DND-41 (cell line): ENCODE data around the gene PLD2.

Experiments
- ATAC-seq: fragments of 200-7000 bp; cut with Tn5 transposase; 3 replicates; pipeline ENCODE4 v1.9.1; 2021; ENCODE audit warnings: low read depth; ENCODE audit not compliant: insufficient read depth
- DNase-seq: peaks from one replicate; pipeline ENCODE4 v3.0.0-alpha.2; 2020
- H2AFZ ChIP-seq: 2 replicates; pipeline ENCODE4 v1.6.0; 2012; ENCODE audit warnings: low read depth, low read length
- H3K27ac ChIP-seq: 2 replicates; pipeline ENCODE4 v1.5.1; 2012; ENCODE audit warnings: low read length, inconsistent platforms
- H3K27me3 ChIP-seq: fragments of 200-600 bp; sonication (generic); 2 replicates; pipeline ENCODE4 v1.6.0; 2012; ENCODE audit warnings: low read length, mild to moderate bottlenecking, inconsistent platforms; ENCODE audit not compliant: insufficient read depth, poor library complexity
- H3K36me3 ChIP-seq: 2 replicates; pipeline ENCODE4 v1.5.1; 2012; ENCODE audit warnings: low read length, inconsistent platforms; ENCODE audit not compliant: insufficient read depth
- H3K4me1 ChIP-seq: 2 replicates; pipeline ENCODE4 v1.5.1; 2012; ENCODE audit warnings: mild to moderate bottlenecking, low read length; ENCODE audit not compliant: insufficient read depth
- H3K4me2 ChIP-seq: 2 replicates; pipeline ENCODE4 v1.6.0; 2012; ENCODE audit warnings: mild to moderate bottlenecking, moderate library complexity, low read length, inconsistent platforms; ENCODE audit not compliant: insufficient read depth
- H3K4me3 ChIP-seq, 2 experiments: fragments of 200-600 bp in 1 of 2; shearing (Covaris generic) in 1 of 2; 2 replicates each; pipeline ENCODE4 v1.5.1; 2012 to 2016; ENCODE audit warnings: inconsistent platforms in 2 of 2, low read length in 2 of 2, mild to moderate bottlenecking in 2 of 2, low read depth in 1 of 2, moderate library complexity in 1 of 2
- H3K79me2 ChIP-seq: 2 replicates; pipeline ENCODE4 v1.6.0; 2012; ENCODE audit warnings: low read length, inconsistent platforms; ENCODE audit not compliant: insufficient read depth
- H3K9ac ChIP-seq: 2 replicates; pipeline ENCODE4 v1.6.0; 2012; ENCODE audit warnings: low read depth, mild to moderate bottlenecking, inconsistent platforms, low read length, moderate library complexity
- H3K9me3 ChIP-seq: 2 replicates; pipeline ENCODE4 v1.5.1; 2012; ENCODE audit warnings: low read length, moderate library complexity, mild to moderate bottlenecking, inconsistent platforms; ENCODE audit not compliant: insufficient read depth, severe bottlenecking
- H4K20me1 ChIP-seq: 2 replicates; pipeline ENCODE4 v1.6.0; 2012; ENCODE audit warnings: low read length; ENCODE audit not compliant: insufficient read depth
- EZH2 ChIP-seq: IDR thresholded peaks from 3 replicates; pipeline ENCODE4 v1.6.1; 2012; ENCODE audit warnings: borderline replicate concordance, low read depth, mild to moderate bottlenecking, moderate library complexity, low read length, inconsistent platforms; ENCODE audit not compliant: severe bottlenecking
- TF ChIP-seq, protein P1 (sequence below): IDR thresholded peaks from 2 replicates; pipeline ENCODE4 v1.5.1; 2012; ENCODE audit warnings: borderline replicate concordance, low read length, moderate library complexity, mild to moderate bottlenecking; ENCODE audit not compliant: poor library complexity, severe bottlenecking; ENCODE audit errors: extremely low read depth

Gene PLD2

DNA sequence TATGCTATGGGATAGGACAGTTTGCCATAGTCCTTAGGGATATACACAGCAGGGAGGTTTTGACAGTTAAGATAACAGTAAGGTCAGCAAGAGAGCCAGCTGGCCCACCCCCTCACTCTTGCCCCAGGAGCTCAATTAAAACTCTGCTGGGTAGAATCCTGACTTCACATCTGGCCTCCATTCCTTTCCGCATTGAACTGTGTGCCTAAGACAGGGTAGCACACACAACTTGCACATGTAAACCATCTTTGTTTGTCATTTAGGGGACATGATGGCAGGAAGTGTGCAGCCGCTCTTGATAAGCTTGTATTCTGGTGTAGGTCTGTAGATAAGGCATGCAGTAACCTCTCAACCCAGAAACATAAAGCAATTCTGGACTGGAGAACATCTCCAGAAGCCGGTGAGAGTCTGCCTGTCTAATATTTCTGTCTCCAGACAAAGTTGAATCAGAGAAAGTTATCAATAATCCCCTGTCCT, 31.4 kb downstream of the PLD2 start:
- DNase-seq (no peak), ATAC-seq (no peak)
- H3K9ac ChIP-seq: no peak overlapping the region
- TF ChIP-seq, protein P1, sequence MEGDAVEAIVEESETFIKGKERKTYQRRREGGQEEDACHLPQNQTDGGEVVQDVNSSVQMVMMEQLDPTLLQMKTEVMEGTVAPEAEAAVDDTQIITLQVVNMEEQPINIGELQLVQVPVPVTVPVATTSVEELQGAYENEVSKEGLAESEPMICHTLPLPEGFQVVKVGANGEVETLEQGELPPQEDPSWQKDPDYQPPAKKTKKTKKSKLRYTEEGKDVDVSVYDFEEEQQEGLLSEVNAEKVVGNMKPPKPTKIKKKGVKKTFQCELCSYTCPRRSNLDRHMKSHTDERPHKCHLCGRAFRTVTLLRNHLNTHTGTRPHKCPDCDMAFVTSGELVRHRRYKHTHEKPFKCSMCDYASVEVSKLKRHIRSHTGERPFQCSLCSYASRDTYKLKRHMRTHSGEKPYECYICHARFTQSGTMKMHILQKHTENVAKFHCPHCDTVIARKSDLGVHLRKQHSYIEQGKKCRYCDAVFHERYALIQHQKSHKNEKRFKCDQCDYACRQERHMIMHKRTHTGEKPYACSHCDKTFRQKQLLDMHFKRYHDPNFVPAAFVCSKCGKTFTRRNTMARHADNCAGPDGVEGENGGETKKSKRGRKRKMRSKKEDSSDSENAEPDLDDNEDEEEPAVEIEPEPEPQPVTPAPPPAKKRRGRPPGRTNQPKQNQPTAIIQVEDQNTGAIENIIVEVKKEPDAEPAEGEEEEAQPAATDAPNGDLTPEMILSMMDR: no peak
- no peak for TF ChIP-seq EZH2
- peaks cover 81% of the 10 kb centered on the region for H4K20me1 ChIP-seq
- H3K27me3 ChIP-seq: no peaks in the 10 kb centered on the region
- H3K4me3 ChIP-seq: no peak overlapping the region
- H3K4me1 ChIP-seq: peaks cover 18% of the 10 kb centered on the region
- H3K27ac ChIP-seq: no peak overlapping the region
- H3K79me2 ChIP-seq: peaks cover 77% of the 10 kb centered on the region
- no peak overlapping the region for H3K4me2 ChIP-seq
- H3K9me3 ChIP-seq: no peaks in the 10 kb centered on the region
- peaks cover 6% of the 10 kb centered on the region; the same call in 1 of the 2 replicates for H3K36me3 ChIP-seq
- H2AFZ ChIP-seq: no peak overlapping the region

GRCh38 chr17:4839221-4839620, 32.3 kb downstream of the PLD2 start:
- H3K79me2 ChIP-seq: peaks cover 74% of the 10 kb centered on the region
- peaks cover 85% of the 10 kb centered on the region for H4K20me1 ChIP-seq
- no peak overlapping the region for H3K9ac ChIP-seq
- no peaks in the 10 kb centered on the region for H3K9me3 ChIP-seq
- no peak overlapping the region for H2AFZ ChIP-seq
- H3K4me2 ChIP-seq: no peak overlapping the region
- TF ChIP-seq, protein P1: no peak
- no peak for TF ChIP-seq EZH2
- DNase-seq (no peak), ATAC-seq (no peak)
- H3K36me3 ChIP-seq: 0 out of 2 replicates have a peak, but pooled peaks cover 6% of the 10 kb centered on the region
- H3K27me3 ChIP-seq: no peaks in the 10 kb centered on the region
- H3K4me3 ChIP-seq: no peak overlapping the region
- no peak overlapping the region for H3K27ac ChIP-seq
- peaks cover 11% of the 10 kb centered on the region for H3K4me1 ChIP-seq

- Histone ChIP-seq H3K36me3 (0 out of 2 replicates have a peak, but pooled peaks cover 6% of the 10 kb centered on the region), H3K4me3 (no peak overlapping the region), H3K4me1 (peaks cover under 1% of the 10 kb centered on the region), H4K20me1 (peaks cover 86% of the 10 kb centered on the region), H2AFZ (no peak overlapping the region), H3K4me2 (no peak overlapping the region), H3K9ac (no peak overlapping the region), H3K79me2 (peaks cover 67% of the 10 kb centered on the region), H3K9me3 (no peaks in the 10 kb centered on the region), H3K27me3 (no peaks in the 10 kb centered on the region), H3K27ac (no peak overlapping the region)
- DNase-seq (no peak), ATAC-seq (no peak)
- TF ChIP-seq EZH2: no peak
- TF ChIP-seq, protein P1: no peak
Measured at GRCh38 chr17:4839965-4840892, 33.3 kb downstream of the PLD2 start.
